Lung (tissue), 12 donors: Measurements from ENCODE around the gene OR2S2. TPM values are rescaled to one million over a fixed set of nuclear protein-coding genes. Genes with fewer than 3 reads are reported as not detected.

Source experiments
- ATAC-seq: fragments of 200-7000 bp; cut with Tn5 transposase; one replicate; pipeline ENCODE4 v1.9.1; 2020; ENCODE audit warnings: moderate number of reproducible peaks; ENCODE audit not compliant: insufficient read depth, low FRiP score
- DNase-seq, 3 donors: peaks; one replicate each; pipeline ENCODE4 v3.0.0-alpha.2; 2013 to 2017
- H3K27ac ChIP-seq, 2 donors: one replicate each; pipeline ENCODE4 v1.5.1; 2013; ENCODE audit warnings: mild to moderate bottlenecking in 2 of 2, moderate library complexity in 2 of 2, control low read depth in 1 of 2, inconsistent platforms in 1 of 2, low read depth in 1 of 2, low read length in 1 of 2
- H3K27me3 ChIP-seq, 3 donors: one replicate each; pipeline ENCODE4 v1.5.1; 2013; ENCODE audit warnings: low read length in 2 of 3; ENCODE audit not compliant: control insufficient read depth in 3 of 3, insufficient read depth in 3 of 3
- H3K36me3 ChIP-seq, 4 donors: one replicate each; pipeline ENCODE4 v1.5.1; 2013; ENCODE audit warnings: low read length in 4 of 4, mild to moderate bottlenecking in 1 of 4, moderate library complexity in 1 of 4; ENCODE audit not compliant: control insufficient read depth in 4 of 4, insufficient read depth in 4 of 4
- H3K4me1 ChIP-seq, 5 donors: one replicate each; pipeline ENCODE4 v1.5.1; 2013; ENCODE audit warnings: low read length in 5 of 5, mild to moderate bottlenecking in 2 of 5, moderate library complexity in 1 of 5; ENCODE audit not compliant: control insufficient read depth in 5 of 5, insufficient read depth in 5 of 5
- H3K4me3 ChIP-seq: one replicate; pipeline ENCODE4 v1.5.1; 2013; ENCODE audit warnings: mild to moderate bottlenecking, control low read depth, moderate library complexity
- H3K9ac ChIP-seq, 2 donors: one replicate each; pipeline ENCODE4 v1.5.1; 2013; ENCODE audit warnings: low read length in 2 of 2, control low read depth in 1 of 2; ENCODE audit not compliant: insufficient read depth in 1 of 2
- H3K9me3 ChIP-seq, 4 donors: one replicate each; pipeline ENCODE4 v1.5.1; 2013; ENCODE audit warnings: low read length in 3 of 4, mild to moderate bottlenecking in 1 of 4, moderate library complexity in 1 of 4; ENCODE audit not compliant: control insufficient read depth in 4 of 4, insufficient read depth in 3 of 4
- CTCF ChIP-seq: IDR thresholded peaks from 2 replicates; pipeline ENCODE4 v1.5.1; 2012; ENCODE audit warnings: mild to moderate bottlenecking; ENCODE audit errors: control extremely low read depth, extremely low read depth
- WGBS, 2 donors: extraction: QIAGEN DNeasy Blood & Tissue Kit; methylation state at CpG; one replicate each; pipeline ENCODE4 v1.1.7; 2013; 5-methylcytosine and 5-hydroxymethylcytosine counted together
- polyA plus RNA-seq, 2 donors: library from polyadenylated mRNA; stranded (reverse); fragments of 200-250 nt; gene quantifications; one replicate each; pipeline ENCODE4 v1.2.1, GENCODE V29; 2013
- total RNA-seq, 2 donors: library from RNA; depleted of rRNA in 1 of 2; stranded (reverse); fragments of >200 nt in 1 of 2; gene quantifications; one replicate each; pipeline ENCODE4 v1.2.1, GENCODE V29; 2014 to 2021
- donor health status: control.
- donor health status: control.
- donor health status: Bipolar disorder and iron deficiency.
- donor health status: healthy.
- donor health status: DM: yes; HTN: yes; CAD: no.

OR2S2 gene
- total and polyA plus RNA-seq, 4 donors = not detected

GRCh38 chr9:35952526-35953191 is 5.3 kb downstream of the OR2S2 start:
- no peak overlapping the region for H3K9ac ChIP-seq
- H3K9me3 ChIP-seq = no peaks in the 10 kb centered on the region
- no peak for DNase-seq
- H3K4me1 ChIP-seq = peaks cover 0 to 6% (median 0%) of the 10 kb centered on the region in 5 donors
- peaks cover 0 to 6% (median 0%) of the 10 kb centered on the region in 3 donors for H3K27me3 ChIP-seq
- no peak overlapping the region for H3K4me3 ChIP-seq
- WGBS, 2 donors = 75 to 81% methylated on average over 6 of the region's 6 CpGs
- H3K27ac ChIP-seq = peak overlapping the region in 1 of 2 donors; percentile 15
- ATAC-seq = no peak
- H3K36me3 ChIP-seq = no peaks in the 10 kb centered on the region
- TF ChIP-seq CTCF = no peak

GRCh38 chr9:35951736-35952135 is 6.2 kb downstream of the OR2S2 start:
- H3K4me1 ChIP-seq = peaks cover 0 to 6% (median 0%) of the 10 kb centered on the region in 5 donors
- H3K27ac ChIP-seq = peak overlapping the region; percentile 63 to 74
- WGBS, 2 donors = 45 to 58% methylated on average over 6 of the region's 6 CpGs
- H3K9ac ChIP-seq = no peak overlapping the region
- H3K4me3 ChIP-seq = no peak overlapping the region
- DNase-seq = no peak
- H3K36me3 ChIP-seq = no peaks in the 10 kb centered on the region
- no peaks in the 10 kb centered on the region for H3K9me3 ChIP-seq
- TF ChIP-seq CTCF = no peak
- ATAC-seq = no peak
- peaks cover 0 to 4% (median 0%) of the 10 kb centered on the region in 3 donors for H3K27me3 ChIP-seq

DNA sequence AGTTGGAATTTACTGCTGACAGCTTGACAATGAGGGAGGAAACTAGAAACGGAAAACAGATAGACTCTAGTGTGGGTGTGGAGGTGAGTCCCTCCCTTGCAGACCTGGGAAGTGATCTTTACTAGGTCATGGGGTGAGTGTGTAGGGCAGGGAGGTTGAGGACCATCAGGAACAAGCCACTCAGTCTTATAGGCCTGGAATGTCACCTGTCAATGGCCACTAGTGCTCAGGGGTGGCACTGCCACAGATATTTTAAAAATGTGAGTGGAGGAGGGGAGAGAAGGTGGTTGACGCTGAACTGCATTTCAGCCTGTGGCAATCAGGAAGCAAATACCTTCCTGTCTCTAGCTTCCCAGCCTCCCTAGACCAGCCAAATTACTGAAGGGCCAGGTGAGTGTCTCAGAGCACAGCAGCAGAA is 9.0 kb downstream of the OR2S2 start:
- peak; percentile 25 to 53 (median 35) for DNase-seq
- H3K9ac ChIP-seq = no peak overlapping the region
- H3K9me3 ChIP-seq = no peaks in the 10 kb centered on the region
- H3K36me3 ChIP-seq = no peaks in the 10 kb centered on the region
- no peak for TF ChIP-seq CTCF
- peak overlapping the region in 1 of 2 donors; percentile 72 for H3K27ac ChIP-seq
- peak; percentile 64 for ATAC-seq
- H3K4me1 ChIP-seq = peaks cover 0 to 12% (median 0%) of the 10 kb centered on the region in 5 donors
- peaks cover 0 to 3% (median 0%) of the 10 kb centered on the region in 3 donors for H3K27me3 ChIP-seq
- no peak overlapping the region for H3K4me3 ChIP-seq
- 13 to 19% methylated on average over 2 of the region's 2 CpGs for WGBS, 2 donors
